Endothelial cell of umbilical vein (primary cell): Measurements from ENCODE around the gene MTA1. TPM values are rescaled to one million over a fixed set of nuclear protein-coding genes. Genes with fewer than 3 reads are reported as not detected.

Experiments used
- BruUV-seq: library from RNA; stranded (reverse); fragments of 400-500 nt; replicated peaks from 2 replicates; lab custom pipeline; 2021; lab: Mats Ljungman, UMichigan
- CTCF ChIA-PET: fragments of 300-600, 350-600 bp; sonication (Branson Sonifier 250); formaldehyde crosslinking; loops from one replicate; lab custom pipeline; 2021; ENCODE audit warnings: antibody characterized with exemption, inconsistent platforms; lab: Charles Lee
- POLR2A ChIA-PET: fragments of 300-600, 350-600 bp; sonication (Branson Sonifier 250); formaldehyde crosslinking; loops from one replicate; lab custom pipeline; 2021; ENCODE audit warnings: antibody characterized with exemption, inconsistent platforms; lab: Charles Lee
- DNase-seq: peaks from one replicate; pipeline ENCODE4 v3.0.0-alpha.2; 2011; ENCODE audit warnings: low read depth, low spot score
- FAIRE-seq: peaks from 2 replicates; lab custom pipeline; 2011; peaks lifted over from hg19 to GRCh38; lab: Jason Lieb, UNC
- H2AFZ ChIP-seq: 2 replicates; pipeline ENCODE4 v1.6.0; 2012; ENCODE audit warnings: low read depth, low read length, control low read depth, inconsistent platforms
- H3K27ac ChIP-seq: 2 replicates; pipeline ENCODE4 v1.5.1; 2011; ENCODE audit warnings: low read depth, mild to moderate bottlenecking, control low read depth, low read length, moderate library complexity; ENCODE audit not compliant: insufficient read depth
- H3K27me3 ChIP-seq, 2 experiments: 2 replicates each; pipeline versions ENCODE4 v1.6.0 to v1.6.1; 2011; ENCODE audit warnings: low read length in 2 of 2, mixed read lengths in 1 of 2; ENCODE audit not compliant: control insufficient read depth in 2 of 2, insufficient read depth in 2 of 2
- H3K36me3 ChIP-seq, 2 experiments: 2 replicates in 1 of 2; 3 replicates in 1 of 2; pipeline ENCODE4 v1.5.1; 2011; ENCODE audit warnings: low read length in 2 of 2, mild to moderate bottlenecking in 1 of 2, moderate library complexity in 1 of 2; ENCODE audit not compliant: control insufficient read depth in 2 of 2, insufficient read depth in 2 of 2; ENCODE audit errors: extremely low read depth in 1 of 2
- H3K4me1 ChIP-seq: 3 replicates; pipeline ENCODE4 v1.5.1; 2011; ENCODE audit warnings: mild to moderate bottlenecking, low read length; ENCODE audit not compliant: control insufficient read depth, insufficient read depth; ENCODE audit errors: extremely low read depth
- H3K4me2 ChIP-seq: 2 replicates; pipeline ENCODE4 v1.6.1; 2011; ENCODE audit warnings: low read length, control low read depth, mixed read lengths; ENCODE audit not compliant: insufficient read depth
- H3K4me3 ChIP-seq, 3 experiments: fragments of 200-600 bp in 1 of 3; sonication (generic), shearing (Covaris generic) in 1 of 3; replicated peaks in 1 of 3; 2 replicates each; pipeline ENCODE4 v1.5.1; 2011 to 2016; ENCODE audit warnings: control low read depth in 3 of 3, low read length in 3 of 3, mild to moderate bottlenecking in 2 of 3, inconsistent platforms in 1 of 3, low read depth in 1 of 3, moderate library complexity in 1 of 3; ENCODE audit not compliant: insufficient read depth in 1 of 3
- H3K79me2 ChIP-seq: 2 replicates; pipeline ENCODE4 v1.6.0; 2012; ENCODE audit warnings: low read length, inconsistent platforms; ENCODE audit not compliant: control insufficient read depth, insufficient read depth
- H3K9ac ChIP-seq: replicated peaks from 2 replicates; pipeline ENCODE3; 2011; ENCODE audit warnings: low read length, control low read depth; ENCODE audit not compliant: insufficient read depth; ENCODE audit errors: extremely low read depth
- H3K9me1 ChIP-seq: replicated peaks from 3 replicates; pipeline ENCODE4 v1.6.0; 2011; ENCODE audit warnings: mild to moderate bottlenecking, low read length; ENCODE audit not compliant: control insufficient read depth, insufficient read depth; ENCODE audit errors: extremely low read depth
- H3K9me3 ChIP-seq: replicated peaks from 2 replicates; pipeline ENCODE4 v1.5.1; 2012; ENCODE audit warnings: low read length, inconsistent platforms; ENCODE audit not compliant: control insufficient read depth, insufficient read depth
- H4K20me1 ChIP-seq: replicated peaks from 2 replicates; pipeline ENCODE3; 2011; ENCODE audit warnings: mild to moderate bottlenecking, low read length; ENCODE audit not compliant: control insufficient read depth, insufficient read depth; ENCODE audit errors: extremely low read depth
- CTCF ChIP-seq, 2 donors: IDR thresholded peaks; 1 replicate in 1 of 2; 2 replicates in 1 of 2; pipeline ENCODE4 v1.5.1; 2011; ENCODE audit warnings: low read length in 2 of 2, mild to moderate bottlenecking in 2 of 2, moderate library complexity in 2 of 2, control low read depth in 1 of 2, inconsistent platforms in 1 of 2, low read depth in 1 of 2; ENCODE audit not compliant: insufficient read depth in 1 of 2; ENCODE audit errors: extremely low read depth in 1 of 2
- EZH2 ChIP-seq: IDR thresholded peaks from 2 replicates; pipeline ENCODE4 v1.6.1; 2012; ENCODE audit warnings: borderline replicate concordance, low read depth, mild to moderate bottlenecking, moderate library complexity, low read length, inconsistent platforms; ENCODE audit not compliant: severe bottlenecking
- FOS ChIP-seq: IDR thresholded peaks from 2 replicates; pipeline ENCODE4 v1.6.1; 2011; ENCODE audit warnings: mild to moderate bottlenecking, low read length, moderate library complexity, borderline replicate concordance; ENCODE audit not compliant: insufficient read depth
- GATA2 ChIP-seq: IDR thresholded peaks from 2 replicates; pipeline ENCODE4 v1.7.0; 2011; ENCODE audit warnings: low read depth, mild to moderate bottlenecking, moderate library complexity, mixed read lengths, low read length; ENCODE audit not compliant: insufficient read length, insufficient read depth
- JUN ChIP-seq: IDR thresholded peaks from 2 replicates; pipeline ENCODE4 v1.6.1; 2011; ENCODE audit warnings: borderline replicate concordance, low read depth; ENCODE audit not compliant: insufficient read length, insufficient read depth
- MAX ChIP-seq: IDR thresholded peaks from 2 replicates; pipeline ENCODE4 v1.6.1; 2011; ENCODE audit not compliant: insufficient read depth, insufficient read length
- MYC ChIP-seq: IDR thresholded peaks from one replicate; pipeline ENCODE4 v1.6.1; 2011; ENCODE audit warnings: mild to moderate bottlenecking, low read depth, low read length
- POLR2A ChIP-seq: IDR thresholded peaks from 2 replicates; pipeline ENCODE4 v1.6.1; 2012; ENCODE audit warnings: low read depth, mild to moderate bottlenecking, control low read depth, low read length
- POLR2AphosphoS5 ChIP-seq: IDR thresholded peaks from 2 replicates; pipeline ENCODE4 v1.6.1; 2012; ENCODE audit warnings: low read depth, mild to moderate bottlenecking, control low read depth, low read length, moderate library complexity; ENCODE audit not compliant: insufficient read depth
- dilution Hi-C: fragments of 300-500 bp; cut with MboI; formaldehyde crosslinking; loops from one replicate; pipeline ENCODE4 v1.15.0; 2019; ENCODE audit warnings: low sequenced_read_pairs; ENCODE audit not compliant: extremely low pct_ligation_motif_present
- intact Hi-C: fragments of 100-400 bp; cut with micrococcal nuclease; formaldehyde crosslinking; loops from one replicate; pipeline ENCODE4 v1.10.0; 2022
- polyA plus RNA-seq, 4 experiments: library from polyadenylated mRNA; depleted of rRNA in 3 of 4; stranded (reverse) in 3 of 4; unstranded in 1 of 4; fragments of >200 nt; gene quantifications; 2 replicates each; pipeline versions ENCODE4 v1.2.1 to v1.2.3, GENCODE V29; 2011 to 2012; ENCODE audit warnings: missing spikeins in 1 of 4
- total RNA-seq: library from RNA; stranded (reverse); gene quantifications from 2 replicates; pipeline ENCODE4 v1.2.3, GENCODE V29; 2021

Gene MTA1
- total and polyA plus RNA-seq, 2 donors (not counting 3 experiments of a cell fraction or from before 2014, with no cell fraction given): 85.2 to 167 TPM

- no peaks in the 10 kb centered on the region for H4K20me1 ChIP-seq
- H3K9ac ChIP-seq: no peak overlapping the region
- DNase-seq (no peak), FAIRE-seq (no peak)
- ChIA-PET CTCF (no interaction called here), POLR2A (no interaction called here)
- H3K27me3 ChIP-seq: no peaks in the 10 kb centered on the region
- H3K36me3 ChIP-seq: no peaks in the 10 kb centered on the region
- H3K9me3 ChIP-seq: no peaks in the 10 kb centered on the region
- no peaks in the 10 kb centered on the region for H3K79me2 ChIP-seq
- H3K4me1 ChIP-seq: no peaks in the 10 kb centered on the region
- H3K4me3 ChIP-seq: no peak overlapping the region
- H3K9me1 ChIP-seq: no peaks in the 10 kb centered on the region
- no TSS peak for BruUV-seq
- H3K4me2 ChIP-seq: no peak overlapping the region
- H3K27ac ChIP-seq: no peak overlapping the region
- intact Hi-C loops (no loop called here), dilution Hi-C loops (no loop called here)
- H2AFZ ChIP-seq: no peak overlapping the region
- TF ChIP-seq GATA2 (no peak), JUN (no peak), MYC (no peak), MAX (no peak), POLR2AphosphoS5 (no peak), EZH2 (no peak), CTCF (IDR thresholded peaks at IDR 0.05; ENCODE audit: extremely low read depth in 1 of 2, insufficient read depth in 1 of 2, low read depth in 1 of 2, low read length in 2 of 2) (no peak), FOS (no peak), POLR2A (no peak)
Observed at GRCh38 chr14:105502446-105503295, 83.0 kb downstream of the MTA1 start.
